GM18517 (cell line): ENCODE results near the gene ERP27.

Experiments
- ATAC-seq: cut with Tn5 transposase; IDR thresholded peaks from one replicate; pipeline ENCODE4 v1.9.1; 2021; ENCODE audit warnings: mild to moderate bottlenecking, moderate library complexity; ENCODE audit not compliant: unreplicated experiment

ERP27 gene

GRCh38 chr12:14904854-14905253, 33.5 kb downstream of the ERP27 start:
- ATAC-seq, result no peak

GRCh38 chr12:14903386-14904098, 34.8 kb downstream of the ERP27 start:
- no peak for ATAC-seq

- ATAC-seq, result no peak
Measured at GRCh38 chr12:14902465-14902864, 35.9 kb downstream of the ERP27 start.

- ATAC-seq, result no peak
Measured at GRCh38 chr12:14901228-14901562, 37.1 kb downstream of the ERP27 start.

GRCh38 chr12:14900521-14901227, 37.7 kb downstream of the ERP27 start:
- ATAC-seq, result no peak

- ATAC-seq, result no peak
Measured at GRCh38 chr12:14896521-14897169, 41.7 kb downstream of the ERP27 start.

- ATAC-seq, result no peak
Measured at GRCh38 chr12:14893506-14894250, 44.7 kb downstream of the ERP27 start.

GRCh38 chr12:14892726-14893505, 45.4 kb downstream of the ERP27 start:
- no peak for ATAC-seq

- no peak for ATAC-seq
Measured at GRCh38 chr12:14890701-14891100, 47.6 kb downstream of the ERP27 start.

GRCh38 chr12:14886271-14886670, 52.1 kb downstream of the ERP27 start:
- ATAC-seq, result no peak

- no peak for ATAC-seq
Measured at GRCh38 chr12:14885718-14886221, 52.6 kb downstream of the ERP27 start, which contains the start of gene MGP. Gene MGP (minus strand): TSS chr12:14885854. CDS start chr12:14885791, 63 bp downstream.

- peak; percentile 98 for ATAC-seq
Measured at GRCh38 chr12:14884458-14884878, 53.9 kb downstream of the ERP27 start.

- ATAC-seq, result no peak
Measured at GRCh38 chr12:14883686-14884085, 54.7 kb downstream of the ERP27 start.

GRCh38 chr12:14880890-14881453, 57.4 kb downstream of the ERP27 start:
- no peak for ATAC-seq

- no peak for ATAC-seq
Measured at GRCh38 chr12:14879222-14879933, 59.0 kb downstream of the ERP27 start.

- no peak for ATAC-seq
Measured at GRCh38 chr12:14878488-14878887, 59.8 kb downstream of the ERP27 start.

- ATAC-seq, result no peak
Measured at GRCh38 chr12:14876833-14877232, 61.5 kb downstream of the ERP27 start.

GRCh38 chr12:14874882-14875281, 63.5 kb downstream of the ERP27 start:
- no peak for ATAC-seq

- ATAC-seq, result no peak
Measured at GRCh38 chr12:14873440-14874185, 64.7 kb downstream of the ERP27 start.
